Mesendoderm (in vitro differentiated cells): ENCODE measurements around the gene LDLRAD4.

Source experiments
- DNase-seq: peaks from one replicate; pipeline ENCODE4 v3.0.0; 2013
- H2AK5ac ChIP-seq: 2 replicates; pipeline ENCODE4 v1.6.1; 2013; ENCODE audit warnings: low read length, inconsistent platforms
- H2BK120ac ChIP-seq: 2 replicates; pipeline ENCODE4 v1.6.1; 2013; ENCODE audit warnings: low read depth, mild to moderate bottlenecking, low read length, moderate library complexity, mixed read lengths
- H2BK15ac ChIP-seq: replicated peaks from 2 replicates; pipeline ENCODE4 v1.6.1; 2013; ENCODE audit warnings: low read depth, mild to moderate bottlenecking, moderate library complexity
- H2BK5ac ChIP-seq: 2 replicates; pipeline ENCODE4 v1.6.1; 2013; ENCODE audit warnings: low read length, inconsistent platforms
- H3K18ac ChIP-seq: 2 replicates; pipeline ENCODE4 v1.6.1; 2013; ENCODE audit warnings: mild to moderate bottlenecking, low read length, mixed read lengths
- H3K23ac ChIP-seq: one replicate; pipeline ENCODE4 v1.6.1; 2013; ENCODE audit warnings: low read length
- H3K27ac ChIP-seq: 2 replicates; pipeline ENCODE4 v1.5.1; 2013; ENCODE audit warnings: low read depth, mild to moderate bottlenecking, inconsistent platforms, low read length, moderate library complexity
- H3K27me3 ChIP-seq: 2 replicates; pipeline ENCODE4 v1.6.1; 2013; ENCODE audit warnings: low read length, control low read depth, mild to moderate bottlenecking, inconsistent platforms; ENCODE audit not compliant: insufficient read depth, poor library complexity
- H3K36me3 ChIP-seq: 2 replicates; pipeline ENCODE4 v1.6.1; 2013; ENCODE audit warnings: low read length, inconsistent platforms; ENCODE audit not compliant: control insufficient read depth, insufficient read depth
- H3K4ac ChIP-seq: one replicate; pipeline ENCODE4 v1.6.1; 2013; ENCODE audit warnings: low read depth, mild to moderate bottlenecking, low read length, moderate library complexity
- H3K4me1 ChIP-seq: 2 replicates; pipeline ENCODE4 v1.6.1; 2013; ENCODE audit warnings: low read depth, low read length, inconsistent platforms; ENCODE audit not compliant: control insufficient read depth
- H3K4me2 ChIP-seq: 2 replicates; pipeline ENCODE4 v1.6.1; 2013; ENCODE audit warnings: low read length
- H3K4me3 ChIP-seq: 2 replicates; pipeline ENCODE4 v1.5.1; 2013; ENCODE audit warnings: mild to moderate bottlenecking, low read length
- H3K56ac ChIP-seq: one replicate; pipeline ENCODE4 v1.6.1; 2013; ENCODE audit warnings: low read length
- H3K79me1 ChIP-seq: 2 replicates; pipeline ENCODE4 v1.6.1; 2013; ENCODE audit warnings: low read length, inconsistent platforms
- H3K79me2 ChIP-seq: 2 replicates; pipeline ENCODE4 v1.6.1; 2013; ENCODE audit warnings: mild to moderate bottlenecking, low read length; ENCODE audit not compliant: control insufficient read depth, insufficient read depth
- H3K9ac ChIP-seq: 2 replicates; pipeline ENCODE4 v1.6.1; 2013; ENCODE audit warnings: low read length, inconsistent platforms
- H4K5ac ChIP-seq: one replicate; pipeline ENCODE4 v1.6.1; 2013; ENCODE audit warnings: low read length
- H4K8ac ChIP-seq: one replicate; pipeline ENCODE4 v1.6.1; 2013; ENCODE audit warnings: low read depth, mild to moderate bottlenecking, control low read depth, low read length, moderate library complexity
- WGBS: extraction: QIAGEN DNeasy Blood & Tissue Kit; methylation state at CpG from one replicate; pipeline ENCODE4 v1.1.7; 2013; ENCODE audit warnings: low lambda C conversion rate, missing lambda C conversion rate; ENCODE audit not compliant: insufficient coverage; ENCODE audit errors: extremely low coverage; 5-methylcytosine and 5-hydroxymethylcytosine counted together

LDLRAD4 gene

DNA sequence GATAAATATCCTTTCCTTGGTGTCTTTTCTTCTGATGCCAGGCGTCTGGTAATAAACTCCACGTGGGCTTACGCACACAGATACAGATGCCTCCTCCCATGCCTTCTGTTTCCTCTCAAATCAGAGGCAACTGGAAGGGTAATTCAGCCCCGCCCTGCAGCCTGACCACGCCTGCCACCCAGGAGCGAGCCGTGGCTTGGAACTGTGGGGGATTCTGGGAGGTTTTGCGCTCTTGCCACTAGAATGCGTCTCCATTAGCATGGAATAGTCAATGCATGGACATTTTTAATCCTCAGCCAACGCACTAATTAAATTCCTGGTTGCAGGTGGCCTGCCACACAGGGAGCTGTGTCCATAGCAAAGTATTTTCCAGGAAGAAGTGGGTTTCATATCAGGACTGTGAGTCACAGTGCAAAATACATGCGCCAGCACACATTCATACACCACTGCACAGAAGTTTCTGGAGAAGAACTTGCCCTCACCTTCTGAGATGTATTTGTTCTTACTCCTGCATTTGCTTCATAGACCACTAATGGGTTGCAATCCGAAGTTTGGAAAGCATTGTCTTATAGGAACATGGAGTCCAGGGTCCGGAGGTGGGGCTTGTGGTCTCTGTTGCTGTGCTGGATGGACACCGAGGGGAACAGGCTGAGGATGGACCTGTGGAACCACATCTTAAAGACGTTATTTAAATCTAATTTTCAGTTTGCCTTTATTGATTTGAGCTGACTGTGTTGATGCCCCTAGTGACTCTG, 151.4 kb downstream of the LDLRAD4 start:
- Histone ChIP-seq H3K79me2 (no peaks in the 10 kb centered on the region), H3K23ac (no peak overlapping the region), H4K5ac (no peak overlapping the region), H3K9ac (no peak overlapping the region), H3K18ac (no peak overlapping the region), H2BK120ac (no peak overlapping the region), H3K27me3 (no peaks in the 10 kb centered on the region), H3K4me2 (no peak overlapping the region), H3K4me1 (no peaks in the 10 kb centered on the region), H3K4ac (no peak overlapping the region), H3K56ac (no peak overlapping the region), H3K4me3 (no peak overlapping the region), H3K79me1 (no peaks in the 10 kb centered on the region), H2AK5ac (no peak overlapping the region), H2BK15ac (no peak overlapping the region), H3K27ac (no peak overlapping the region), H2BK5ac (no peak overlapping the region), H4K8ac (no peak overlapping the region), H3K36me3 (no peaks in the 10 kb centered on the region)
- whole genome bisulfite sequencing, result no CpG with 5 or more reads among the region's 15 CpGs
- DNase-seq, result no peak

DNA sequence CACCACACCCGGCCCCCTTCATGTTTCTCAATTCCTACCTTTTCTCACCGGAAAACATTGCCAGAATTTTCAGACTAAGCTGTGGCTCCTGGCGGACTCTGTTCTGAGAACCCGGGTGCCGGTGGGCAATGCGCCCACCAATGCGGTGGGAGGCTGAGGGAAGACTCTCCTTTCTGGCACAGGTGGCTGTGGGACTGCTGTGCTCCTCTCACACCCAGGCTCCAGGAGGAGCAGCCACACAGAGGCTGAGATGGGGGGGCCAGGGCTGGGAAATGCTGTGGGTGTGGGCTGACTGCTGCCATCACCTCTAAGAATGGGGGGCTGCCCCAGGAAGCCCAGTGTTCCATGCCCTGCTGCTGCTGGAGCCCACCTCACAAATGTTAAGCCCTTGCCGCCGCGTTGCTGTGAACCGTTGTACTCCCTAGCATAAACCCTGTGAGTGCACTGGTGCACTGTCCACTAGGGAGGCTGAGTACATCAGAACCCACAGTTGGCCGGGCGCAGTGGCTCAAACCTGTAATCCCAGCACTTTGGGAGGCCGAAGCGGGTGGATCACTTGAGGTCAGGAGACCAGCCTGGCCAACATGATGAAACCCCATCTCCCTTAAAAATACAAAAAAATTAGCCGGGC, 152.6 kb downstream of the LDLRAD4 start:
- Histone ChIP-seq H4K8ac (no peak overlapping the region), H4K5ac (no peak overlapping the region), H3K4me2 (no peak overlapping the region), H3K4me3 (no peak overlapping the region), H3K36me3 (no peaks in the 10 kb centered on the region), H3K79me2 (no peaks in the 10 kb centered on the region), H3K27ac (no peak overlapping the region), H2BK120ac (no peak overlapping the region), H3K18ac (no peak overlapping the region), H3K27me3 (no peaks in the 10 kb centered on the region), H2BK5ac (no peak overlapping the region), H3K56ac (no peak overlapping the region), H3K4me1 (no peaks in the 10 kb centered on the region), H3K9ac (no peak overlapping the region), H2BK15ac (no peak overlapping the region), H3K79me1 (no peaks in the 10 kb centered on the region), H3K4ac (no peak overlapping the region), H3K23ac (no peak overlapping the region), H2AK5ac (no peak overlapping the region)
- DNase-seq, result no peak
- WGBS, result no CpG with 5 or more reads among the region's 16 CpGs

DNA sequence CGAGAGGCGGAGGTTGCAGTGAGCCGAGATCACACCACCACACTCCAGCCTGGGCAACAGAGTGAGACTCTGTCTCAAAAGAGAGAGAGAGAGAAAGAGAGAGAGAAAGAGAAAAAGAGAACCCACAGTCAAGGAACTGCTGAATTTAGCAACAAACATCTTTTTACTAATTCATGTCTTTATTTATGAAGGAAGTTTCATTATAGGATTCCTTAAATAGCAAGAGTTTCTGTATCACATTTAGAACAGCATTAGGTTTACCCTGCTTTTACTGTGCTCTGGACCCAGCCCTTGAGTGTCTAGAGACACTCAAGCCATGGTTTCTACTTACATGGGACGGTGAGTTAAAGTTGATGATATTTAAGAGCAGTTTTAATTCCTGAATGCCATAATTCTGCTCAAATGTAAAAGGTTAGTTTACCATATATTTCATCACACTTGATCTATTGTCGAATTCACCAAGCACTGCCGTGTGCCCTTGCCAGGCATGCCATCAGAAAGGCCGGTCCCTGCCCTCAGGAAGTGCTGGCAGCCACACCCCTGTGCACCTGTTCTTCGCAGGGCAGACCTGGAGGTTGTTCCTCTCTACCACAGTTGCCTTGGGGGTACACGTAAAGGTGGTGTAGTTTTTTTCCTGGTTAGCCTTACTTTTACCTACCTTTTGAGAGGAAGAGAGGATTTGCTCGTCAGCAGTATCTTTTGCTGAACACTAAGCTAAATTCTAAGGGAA, 153.3 kb downstream of the LDLRAD4 start:
- Histone ChIP-seq H3K18ac (no peak overlapping the region), H3K79me1 (no peaks in the 10 kb centered on the region), H3K79me2 (no peaks in the 10 kb centered on the region), H2BK120ac (no peak overlapping the region), H3K23ac (no peak overlapping the region), H3K4ac (no peak overlapping the region), H3K27me3 (no peaks in the 10 kb centered on the region), H4K8ac (no peak overlapping the region), H2AK5ac (no peak overlapping the region), H4K5ac (no peak overlapping the region), H3K4me1 (no peaks in the 10 kb centered on the region), H2BK15ac (no peak overlapping the region), H3K27ac (no peak overlapping the region), H3K56ac (no peak overlapping the region), H3K9ac (no peak overlapping the region), H3K36me3 (no peaks in the 10 kb centered on the region), H3K4me2 (no peak overlapping the region), H2BK5ac (no peak overlapping the region), H3K4me3 (no peak overlapping the region)
- WGBS, result no CpG with 5 or more reads among the region's 10 CpGs
- no peak for DNase-seq

DNA sequence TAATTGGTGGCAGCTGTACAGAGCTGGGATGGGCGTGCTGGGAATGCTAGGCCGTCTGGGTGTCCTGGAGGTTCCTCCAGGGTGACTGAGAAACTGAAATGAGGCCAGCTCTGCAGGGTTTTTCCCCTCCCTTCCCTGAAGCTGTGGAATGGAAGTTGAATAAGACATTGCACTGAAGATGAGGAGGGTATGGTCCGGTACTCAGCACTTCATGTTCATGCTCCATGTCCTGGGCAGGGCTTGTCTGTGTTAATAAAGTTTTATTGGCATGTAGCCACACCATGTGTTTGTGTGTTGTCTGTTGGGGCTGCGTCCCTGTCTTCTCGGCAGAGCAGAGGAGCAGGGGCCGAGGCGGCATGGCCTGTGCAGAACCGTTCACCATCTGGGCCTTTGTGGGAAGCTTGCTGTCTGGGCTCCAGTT, 154.0 kb downstream of the LDLRAD4 start:
- Histone ChIP-seq H3K4me2 (no peak overlapping the region), H2BK15ac (no peak overlapping the region), H3K4me1 (no peaks in the 10 kb centered on the region), H3K56ac (no peak overlapping the region), H4K8ac (no peak overlapping the region), H3K27me3 (no peaks in the 10 kb centered on the region), H3K79me2 (no peaks in the 10 kb centered on the region), H3K4ac (no peak overlapping the region), H2BK120ac (no peak overlapping the region), H3K36me3 (no peaks in the 10 kb centered on the region), H3K27ac (no peak overlapping the region), H3K18ac (no peak overlapping the region), H3K79me1 (no peaks in the 10 kb centered on the region), H3K9ac (no peak overlapping the region), H4K5ac (no peak overlapping the region), H3K4me3 (no peak overlapping the region), H2AK5ac (no peak overlapping the region), H3K23ac (no peak overlapping the region), H2BK5ac (no peak overlapping the region)
- WGBS, result no CpG with 5 or more reads among the region's 8 CpGs
- no peak for DNase-seq

DNA sequence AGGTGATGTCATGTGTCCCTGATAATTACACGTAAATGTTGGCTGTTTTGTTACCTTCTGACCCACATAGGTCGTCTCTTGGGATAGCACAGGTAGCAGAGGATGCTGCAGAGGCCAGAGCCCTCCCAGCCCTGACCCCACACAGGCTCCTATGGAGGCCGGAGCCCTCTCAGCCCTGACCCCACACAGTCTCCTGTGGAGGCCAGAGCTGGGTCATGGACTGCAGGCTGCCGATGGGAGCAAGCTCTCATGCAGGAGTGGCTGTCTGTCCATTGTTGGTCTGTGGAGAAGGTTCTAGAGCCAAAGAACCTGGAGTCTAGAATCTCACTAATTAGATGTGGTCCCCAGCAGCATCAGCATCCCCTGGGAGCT, 155.5 kb downstream of the LDLRAD4 start:
- Histone ChIP-seq H2BK5ac (no peak overlapping the region), H3K4ac (no peak overlapping the region), H3K36me3 (no peaks in the 10 kb centered on the region), H3K4me3 (no peak overlapping the region), H3K79me2 (no peaks in the 10 kb centered on the region), H3K79me1 (no peaks in the 10 kb centered on the region), H3K27me3 (no peaks in the 10 kb centered on the region), H3K4me1 (no peaks in the 10 kb centered on the region), H2BK15ac (no peak overlapping the region), H4K5ac (no peak overlapping the region), H3K9ac (no peak overlapping the region), H3K18ac (no peak overlapping the region), H3K23ac (no peak overlapping the region), H2BK120ac (no peak overlapping the region), H2AK5ac (no peak overlapping the region), H3K27ac (no peak overlapping the region), H3K4me2 (no peak overlapping the region), H4K8ac (no peak overlapping the region), H3K56ac (no peak overlapping the region)
- WGBS, result no CpG with 5 or more reads among the region's 4 CpGs
- no peak for DNase-seq
